Measurements from ENCODE around the gene PLOD1. TPM values are rescaled to one million over a fixed set of nuclear protein-coding genes. Genes with fewer than 3 reads are reported as not detected.

The PLOD1 gene
- total and polyA plus RNA-seq, 2 of the 13 experiments (the other 11 are each of a cell fraction or from before 2014, with no cell fraction given) = 70.1 to 318 TPM

DNA sequence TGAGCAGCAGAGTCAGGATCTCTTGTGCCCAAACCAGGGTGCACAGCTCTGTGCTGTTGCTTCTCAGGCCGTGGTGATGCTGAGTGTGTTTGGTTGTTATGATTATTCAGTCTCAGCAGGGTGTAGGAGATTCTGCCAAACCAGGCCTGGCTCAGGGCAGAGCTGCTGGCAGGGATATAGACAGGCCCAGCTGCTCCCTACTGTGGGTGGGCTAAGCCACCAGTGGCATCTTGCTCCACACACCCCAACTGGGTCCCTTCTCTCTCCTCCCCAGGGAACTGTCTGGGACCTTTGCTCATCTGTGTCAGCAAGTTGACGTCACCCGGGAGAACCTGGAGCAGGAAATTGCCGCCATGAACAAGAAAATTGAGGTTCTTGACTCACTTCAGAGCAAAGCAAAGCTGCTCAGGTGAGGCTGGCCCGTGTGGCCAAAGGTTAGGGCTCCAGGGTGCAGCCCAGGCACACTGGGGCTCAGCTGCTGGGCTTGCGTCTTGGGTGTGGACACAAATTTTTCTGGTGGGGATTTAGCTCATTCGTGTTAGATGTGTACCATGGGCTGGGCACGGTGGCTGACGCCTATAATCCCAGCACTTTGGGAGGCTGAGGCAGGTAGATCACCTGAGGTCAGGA, 74.9 kb downstream of the PLOD1 start:
- BruUV-seq (replicated peaks) = no TSS peak
- TF ChIP-seq, protein P1, sequence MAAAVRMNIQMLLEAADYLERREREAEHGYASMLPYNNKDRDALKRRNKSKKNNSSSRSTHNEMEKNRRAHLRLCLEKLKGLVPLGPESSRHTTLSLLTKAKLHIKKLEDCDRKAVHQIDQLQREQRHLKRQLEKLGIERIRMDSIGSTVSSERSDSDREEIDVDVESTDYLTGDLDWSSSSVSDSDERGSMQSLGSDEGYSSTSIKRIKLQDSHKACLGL (CRISPR knock-in tag; IDR thresholded peaks at IDR 0.05) = no peak
- TF ChIP-seq, protein P2, sequence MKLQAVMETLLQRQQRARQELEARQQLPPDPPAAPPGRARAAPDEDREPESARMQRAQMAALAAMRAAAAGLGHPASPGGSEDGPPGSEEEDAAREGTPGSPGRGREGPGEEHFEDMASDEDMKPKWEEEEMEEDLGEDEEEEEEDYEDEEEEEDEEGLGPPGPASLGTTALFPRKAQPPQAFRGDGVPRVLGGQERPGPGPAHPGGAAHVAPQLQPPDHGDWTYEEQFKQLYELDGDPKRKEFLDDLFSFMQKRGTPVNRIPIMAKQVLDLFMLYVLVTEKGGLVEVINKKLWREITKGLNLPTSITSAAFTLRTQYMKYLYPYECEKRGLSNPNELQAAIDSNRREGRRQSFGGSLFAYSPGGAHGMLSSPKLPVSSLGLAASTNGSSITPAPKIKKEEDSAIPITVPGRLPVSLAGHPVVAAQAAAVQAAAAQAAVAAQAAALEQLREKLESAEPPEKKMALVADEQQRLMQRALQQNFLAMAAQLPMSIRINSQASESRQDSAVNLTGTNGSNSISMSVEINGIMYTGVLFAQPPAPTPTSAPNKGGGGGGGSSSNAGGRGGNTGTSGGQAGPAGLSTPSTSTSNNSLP (IDR thresholded peaks at IDR 0.05; ENCODE audit: low read depth, low read length) = no peak
- TF ChIP-seq, protein P3, sequence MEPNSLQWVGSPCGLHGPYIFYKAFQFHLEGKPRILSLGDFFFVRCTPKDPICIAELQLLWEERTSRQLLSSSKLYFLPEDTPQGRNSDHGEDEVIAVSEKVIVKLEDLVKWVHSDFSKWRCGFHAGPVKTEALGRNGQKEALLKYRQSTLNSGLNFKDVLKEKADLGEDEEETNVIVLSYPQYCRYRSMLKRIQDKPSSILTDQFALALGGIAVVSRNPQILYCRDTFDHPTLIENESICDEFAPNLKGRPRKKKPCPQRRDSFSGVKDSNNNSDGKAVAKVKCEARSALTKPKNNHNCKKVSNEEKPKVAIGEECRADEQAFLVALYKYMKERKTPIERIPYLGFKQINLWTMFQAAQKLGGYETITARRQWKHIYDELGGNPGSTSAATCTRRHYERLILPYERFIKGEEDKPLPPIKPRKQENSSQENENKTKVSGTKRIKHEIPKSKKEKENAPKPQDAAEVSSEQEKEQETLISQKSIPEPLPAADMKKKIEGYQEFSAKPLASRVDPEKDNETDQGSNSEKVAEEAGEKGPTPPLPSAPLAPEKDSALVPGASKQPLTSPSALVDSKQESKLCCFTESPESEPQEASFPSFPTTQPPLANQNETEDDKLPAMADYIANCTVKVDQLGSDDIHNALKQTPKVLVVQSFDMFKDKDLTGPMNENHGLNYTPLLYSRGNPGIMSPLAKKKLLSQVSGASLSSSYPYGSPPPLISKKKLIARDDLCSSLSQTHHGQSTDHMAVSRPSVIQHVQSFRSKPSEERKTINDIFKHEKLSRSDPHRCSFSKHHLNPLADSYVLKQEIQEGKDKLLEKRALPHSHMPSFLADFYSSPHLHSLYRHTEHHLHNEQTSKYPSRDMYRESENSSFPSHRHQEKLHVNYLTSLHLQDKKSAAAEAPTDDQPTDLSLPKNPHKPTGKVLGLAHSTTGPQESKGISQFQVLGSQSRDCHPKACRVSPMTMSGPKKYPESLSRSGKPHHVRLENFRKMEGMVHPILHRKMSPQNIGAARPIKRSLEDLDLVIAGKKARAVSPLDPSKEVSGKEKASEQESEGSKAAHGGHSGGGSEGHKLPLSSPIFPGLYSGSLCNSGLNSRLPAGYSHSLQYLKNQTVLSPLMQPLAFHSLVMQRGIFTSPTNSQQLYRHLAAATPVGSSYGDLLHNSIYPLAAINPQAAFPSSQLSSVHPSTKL (CRISPR knock-in tag; IDR thresholded peaks at IDR 0.05) = no peak
- TF ChIP-seq ONECUT2 (CRISPR knock-in tag; IDR thresholded peaks at IDR 0.05) (no peak), CBFB (CRISPR knock-in tag; IDR thresholded peaks at IDR 0.05) (no peak), ZNF724P (CRISPR knock-in tag; IDR thresholded peaks at IDR 0.05; ENCODE audit: borderline replicate concordance) (no peak), ZNF224 (CRISPR knock-in tag; IDR thresholded peaks at IDR 0.05) (no peak), MAX (IDR thresholded peaks at IDR 0.05) (no peak), ZNF776 (CRISPR knock-in tag; IDR thresholded peaks at IDR 0.05) (no peak), THAP9 (CRISPR knock-in tag; IDR thresholded peaks at IDR 0.05; ENCODE audit: borderline replicate concordance) (no peak), HMG20B (CRISPR knock-in tag; conservative IDR thresholded peaks at IDR 0.05) (no peak), SALL1 (CRISPR knock-in tag; IDR thresholded peaks at IDR 0.05) (no peak), ZFX (CRISPR knock-in tag; IDR thresholded peaks at IDR 0.05; ENCODE audit: low read depth) (no peak), ZBTB34 (CRISPR knock-in tag; IDR thresholded peaks at IDR 0.05) (no peak)

More for the DNA sequence above, 74.9 kb downstream of the PLOD1 start:
- intact Hi-C loops (cut with micrococcal nuclease; ENCODE audit: unreplicated experiment) = no loop called here
- H2AFZ ChIP-seq (ENCODE audit: low read length) = no peak overlapping the region
- no peaks in the 10 kb centered on the region for H4K20me1 ChIP-seq (ENCODE audit: insufficient read depth, low read length)
- no peak overlapping the region for H3K4me3 ChIP-seq (replicated peaks in 1 of 3; ENCODE audit: insufficient read depth in 1 of 3, low read depth in 2 of 3, low read length in 3 of 3)
- H3K36me3 ChIP-seq (replicated peaks in 1 of 2; ENCODE audit: control insufficient read depth in 1 of 2, insufficient read depth in 2 of 2, low read length in 2 of 2) = peaks cover 41 to 68% of the 10 kb centered on the region in 2 experiments
- H3K27me3 ChIP-seq (ENCODE audit: control insufficient read depth in 1 of 2, insufficient read depth in 2 of 2, low read length in 2 of 2) = no peaks in the 10 kb centered on the region
- H3K9me3 ChIP-seq (ENCODE audit: low read length) = no peaks in the 10 kb centered on the region
- no peak for DNase-seq (ENCODE audit: low spot score)
- CTCF ChIA-PET (ENCODE audit: low intra/inter-chr PET ratio, low total read pairs) = no interaction called here
- H3K79me2 ChIP-seq (ENCODE audit: insufficient read depth, low read length) = no peaks in the 10 kb centered on the region
- no peak overlapping the region for H3K27ac ChIP-seq (ENCODE audit: extremely low read length, insufficient read depth, low read length)
- WGBS (ENCODE audit: low lambda C conversion rate) = 96% methylated on average over 6 of the region's 9 CpGs
- H3K4me1 ChIP-seq (ENCODE audit: insufficient read depth, low read length) = no peaks in the 10 kb centered on the region
- no peak for FAIRE-seq
- POLR2A ChIA-PET = interaction anchor here (1.4 kb wide), 1 partner anchor 10 kb away, joined by 6 read pairs; the partner anchor contains the start of gene MIIP
- no peak overlapping the region for H3K9ac ChIP-seq (ENCODE audit: insufficient read depth, low read depth, low read length)
- in situ Hi-C loops (cut with HindIII; ENCODE audit: extremely low pct_ligation_motif_present, low pct_unique_long_range_greater_than_20kb) = no loop called here
- ATAC-seq = no peak
- H3K4me2 ChIP-seq (ENCODE audit: low read depth, low read length) = no peak overlapping the region
